Subcutaneous abdominal adipose tissue (tissue), 5 donors: ENCODE results near the gene KLF8.

Experiments
- H3K27ac ChIP-seq: one replicate; pipeline ENCODE4 v1.7.0; 2013; ENCODE audit warnings: low read depth, mild to moderate bottlenecking, inconsistent platforms, low read length, moderate library complexity
- H3K27me3 ChIP-seq, 5 donors: one replicate each; pipeline ENCODE4 v1.7.0; 2013; ENCODE audit warnings: low read length in 5 of 5, inconsistent platforms in 1 of 5; ENCODE audit not compliant: control insufficient read depth in 5 of 5, insufficient read depth in 4 of 5
- H3K36me3 ChIP-seq, 5 donors: one replicate each; pipeline ENCODE4 v1.7.0; 2013; ENCODE audit warnings: low read length in 5 of 5; ENCODE audit not compliant: control insufficient read depth in 5 of 5, insufficient read depth in 5 of 5
- H3K4me1 ChIP-seq, 5 donors: one replicate each; pipeline ENCODE4 v1.7.0; 2013; ENCODE audit warnings: low read length in 5 of 5, mild to moderate bottlenecking in 3 of 5, moderate library complexity in 1 of 5; ENCODE audit not compliant: control insufficient read depth in 5 of 5, insufficient read depth in 5 of 5
- H3K4me3 ChIP-seq, 5 donors: one replicate each; pipeline ENCODE4 v1.7.0; 2013; ENCODE audit warnings: low read length in 5 of 5, low read depth in 1 of 5
- H3K9ac ChIP-seq, 5 donors: one replicate each; pipeline ENCODE4 v1.7.0; 2013; ENCODE audit warnings: low read length in 5 of 5, mild to moderate bottlenecking in 4 of 5, moderate library complexity in 3 of 5
- H3K9me3 ChIP-seq, 5 donors: one replicate each; pipeline ENCODE4 v1.7.0; 2013; ENCODE audit warnings: low read length in 5 of 5; ENCODE audit not compliant: control insufficient read depth in 5 of 5
- donor health status: healthy.
- donor health status: healthy.
- donor health status: healthy.
- donor health status: healthy.
- donor health status: healthy.

KLF8 gene

GRCh38 chrX:56289449-56289848, 57.3 kb downstream of the KLF8 start:
- no peaks in the 10 kb centered on the region for H3K4me1 ChIP-seq
- peaks cover 5 to 32% (median 14%) of the 10 kb centered on the region in 5 donors for H3K36me3 ChIP-seq
- H3K9ac ChIP-seq, result no peak overlapping the region
- H3K9me3 ChIP-seq, result peaks cover 2 to 7% (median 4%) of the 10 kb centered on the region in 5 donors
- H3K27ac ChIP-seq, result no peak overlapping the region
- peaks cover 0 to 3% (median 0%) of the 10 kb centered on the region in 5 donors for H3K27me3 ChIP-seq
- no peak overlapping the region for H3K4me3 ChIP-seq

- H3K4me3 ChIP-seq, result no peak overlapping the region
- peaks cover 0 to 5% (median 0%) of the 10 kb centered on the region in 5 donors for H3K9me3 ChIP-seq
- H3K9ac ChIP-seq, result no peak overlapping the region
- no peak overlapping the region for H3K27ac ChIP-seq
- H3K36me3 ChIP-seq, result peaks cover 0 to 6% (median 4%) of the 10 kb centered on the region in 5 donors
- H3K27me3 ChIP-seq, result peaks cover 0 to 9% (median 0%) of the 10 kb centered on the region in 5 donors
- H3K4me1 ChIP-seq, result no peaks in the 10 kb centered on the region
Measured at GRCh38 chrX:56308726-56309125, 76.6 kb downstream of the KLF8 start.

- Histone ChIP-seq H3K27ac (no peak overlapping the region), H3K9me3 (peaks cover 0 to 5% (median 0%) of the 10 kb centered on the region in 5 donors), H3K27me3 (peaks cover 0 to 9% (median 0%) of the 10 kb centered on the region in 5 donors), H3K9ac (no peak overlapping the region), H3K4me3 (no peak overlapping the region), H3K36me3 (peaks cover 0 to 6% (median 4%) of the 10 kb centered on the region in 5 donors), H3K4me1 (no peaks in the 10 kb centered on the region)
Measured at GRCh38 chrX:56309881-56310280, 77.7 kb downstream of the KLF8 start.

DNA sequence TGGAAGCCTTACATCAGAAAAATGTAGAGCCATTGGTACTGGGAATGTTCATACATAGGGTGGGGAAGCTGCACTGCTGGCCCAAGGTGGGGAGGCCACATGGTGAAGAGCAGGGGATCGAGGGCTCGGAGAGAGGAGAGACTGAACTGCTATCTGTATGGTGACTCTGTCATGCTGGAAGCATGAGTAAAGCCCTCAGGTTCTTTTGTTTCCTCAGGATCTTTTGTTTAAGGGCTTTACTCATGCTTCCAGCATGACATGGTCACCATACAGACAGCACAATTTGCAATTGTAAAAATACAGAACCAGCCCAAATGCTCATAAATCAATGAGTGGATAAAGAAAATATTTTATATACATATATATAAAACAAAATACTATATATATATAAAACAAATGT, 78.4 kb downstream of the KLF8 start:
- peaks cover 0 to 5% (median 0%) of the 10 kb centered on the region in 5 donors for H3K9me3 ChIP-seq

DNA sequence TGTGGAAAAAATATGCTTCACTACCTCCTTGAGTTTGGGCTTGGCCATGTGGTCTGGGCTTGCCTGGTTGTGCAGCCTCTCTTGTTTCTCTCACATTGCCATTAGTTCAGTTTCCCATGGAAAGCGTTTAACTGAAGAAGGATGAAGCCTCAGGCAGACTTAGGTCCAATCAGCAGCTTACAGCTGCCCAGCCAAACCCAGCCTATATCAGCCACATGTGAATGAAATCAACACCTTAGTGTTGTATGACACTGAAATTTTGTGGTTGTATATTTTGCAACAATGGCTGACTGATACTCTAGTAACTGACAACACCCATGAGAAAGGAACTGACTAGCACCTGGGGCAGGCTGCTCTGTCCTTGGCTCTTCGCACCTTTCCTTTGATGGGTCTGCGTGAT, 81.2 kb downstream of the KLF8 start:
- peaks cover 0 to 3% (median 0%) of the 10 kb centered on the region in 5 donors for H3K9me3 ChIP-seq
- no peak overlapping the region for H3K27ac ChIP-seq
- H3K4me1 ChIP-seq, result no peaks in the 10 kb centered on the region
- no peak overlapping the region for H3K4me3 ChIP-seq
- peaks cover 0 to 12% (median 3%) of the 10 kb centered on the region in 5 donors for H3K27me3 ChIP-seq
- no peak overlapping the region for H3K9ac ChIP-seq
- peaks cover 0 to 6% (median 4%) of the 10 kb centered on the region in 5 donors for H3K36me3 ChIP-seq

More for the DNA sequence above, 78.4 kb downstream of the KLF8 start:
- Histone ChIP-seq H3K4me3 (no peak overlapping the region), H3K36me3 (peaks cover 0 to 6% (median 4%) of the 10 kb centered on the region in 5 donors), H3K27me3 (peaks cover 0 to 9% (median 0%) of the 10 kb centered on the region in 5 donors), H3K9ac (no peak overlapping the region), H3K4me1 (no peaks in the 10 kb centered on the region), H3K27ac (no peak overlapping the region)

GRCh38 chrX:56314334-56314733, 82.2 kb downstream of the KLF8 start:
- Histone ChIP-seq H3K9me3 (no peaks in the 10 kb centered on the region), H3K4me3 (no peak overlapping the region), H3K4me1 (no peaks in the 10 kb centered on the region), H3K9ac (no peak overlapping the region), H3K27me3 (peaks cover 0 to 17% (median 4%) of the 10 kb centered on the region in 5 donors), H3K27ac (no peak overlapping the region), H3K36me3 (peaks cover 0 to 6% (median 4%) of the 10 kb centered on the region in 5 donors)

GRCh38 chrX:56318076-56318475, 85.9 kb downstream of the KLF8 start:
- Histone ChIP-seq H3K27me3 (peaks cover 0 to 9% (median 4%) of the 10 kb centered on the region in 5 donors), H3K27ac (no peak overlapping the region), H3K9me3 (peaks cover 0 to 5% (median 0%) of the 10 kb centered on the region in 5 donors), H3K36me3 (no peaks in the 10 kb centered on the region), H3K9ac (no peak overlapping the region), H3K4me1 (no peaks in the 10 kb centered on the region), H3K4me3 (no peak overlapping the region)

- H3K4me1 ChIP-seq, result no peaks in the 10 kb centered on the region
- no peak overlapping the region for H3K4me3 ChIP-seq
- H3K27me3 ChIP-seq, result peaks cover 0 to 9% (median 4%) of the 10 kb centered on the region in 5 donors
- H3K27ac ChIP-seq, result no peak overlapping the region
- H3K36me3 ChIP-seq, result no peaks in the 10 kb centered on the region
- no peak overlapping the region for H3K9ac ChIP-seq
- H3K9me3 ChIP-seq, result peaks cover 0 to 8% (median 0%) of the 10 kb centered on the region in 5 donors
Measured at GRCh38 chrX:56319165-56319564, 87.0 kb downstream of the KLF8 start.
